Panc1 (cell line): Measurements from ENCODE around the gene GABRG3. TPM values are rescaled to one million over a fixed set of nuclear protein-coding genes. Genes with fewer than 3 reads are reported as not detected.

Experiments
- ATAC-seq: fragments of 200-7000 bp; cut with Tn5 transposase; 2 replicates; pipeline ENCODE4 v1.9.1; 2020; ENCODE audit warnings: mild to moderate bottlenecking, moderate library complexity
- BruUV-seq: library from RNA; stranded (reverse); fragments of 400-500 nt; replicated peaks from 2 replicates; lab custom pipeline; 2021; lab: Mats Ljungman, UMichigan
- CTCF ChIA-PET: fragments of 300-600 bp; sonication (Branson Sonifier 250); formaldehyde crosslinking; loops from one replicate; lab custom pipeline; 2022; ENCODE audit warnings: antibody characterized with exemption; lab: Charles Lee
- POLR2A ChIA-PET: fragments of 300-600 bp; sonication (Branson Sonifier 250); formaldehyde crosslinking; loops from one replicate; lab custom pipeline; 2022; ENCODE audit warnings: antibody characterized with exemption; lab: Charles Lee
- DNase-seq: peaks from one replicate; pipeline ENCODE4 v3.0.0-alpha.2; 2010; ENCODE audit warnings: low read depth, low spot score
- H3K27ac ChIP-seq: 2 replicates; pipeline ENCODE4 v1.5.1; 2011; ENCODE audit warnings: mild to moderate bottlenecking, low read length, inconsistent platforms
- H3K27me3 ChIP-seq: fragments of 200-500 bp; sonication (Bioruptor generic); 2 replicates; pipeline ENCODE4 v1.6.0; 2014; ENCODE audit warnings: low read length, inconsistent platforms; ENCODE audit not compliant: control insufficient read depth, insufficient read depth
- H3K36me3 ChIP-seq: fragments of 200-500 bp; sonication (Bioruptor generic); 2 replicates; pipeline ENCODE4 v1.5.1; 2014; ENCODE audit warnings: inconsistent platforms, mild to moderate bottlenecking, low read length, moderate library complexity; ENCODE audit not compliant: control insufficient read depth, insufficient read depth
- H3K4me1 ChIP-seq: 2 replicates; pipeline ENCODE4 v1.5.1; 2011; ENCODE audit warnings: inconsistent platforms, mild to moderate bottlenecking, low read length, moderate library complexity; ENCODE audit not compliant: control insufficient read depth, insufficient read depth
- H3K4me3 ChIP-seq, 2 experiments: 2 replicates each; pipeline ENCODE4 v1.5.1; 2011 to 2012; ENCODE audit warnings: low read depth in 2 of 2, low read length in 2 of 2, mild to moderate bottlenecking in 2 of 2, inconsistent platforms in 1 of 2, moderate library complexity in 1 of 2
- H3K9me3 ChIP-seq: fragments of 200-500 bp; sonication (Bioruptor generic); 2 replicates; pipeline ENCODE4 v1.5.1; 2014; ENCODE audit warnings: low read depth, mild to moderate bottlenecking, inconsistent platforms, low read length, moderate library complexity; ENCODE audit not compliant: control insufficient read depth, insufficient read depth
- POLR2AphosphoS5 ChIP-seq: IDR thresholded peaks from 2 replicates; pipeline ENCODE4 v1.6.1; 2012; ENCODE audit warnings: mild to moderate bottlenecking, low read depth, low read length, moderate library complexity
- REST ChIP-seq, 2 experiments: IDR thresholded peaks; 2 replicates each; pipeline ENCODE4 v1.6.1; 2011 to 2012; ENCODE audit warnings: low read depth in 2 of 2, control low read depth in 1 of 2, low read length in 1 of 2, mild to moderate bottlenecking in 1 of 2, moderate library complexity in 1 of 2; ENCODE audit not compliant: insufficient read depth in 1 of 2
- SIN3A ChIP-seq: IDR thresholded peaks from 2 replicates; pipeline ENCODE4 v1.6.1; 2012; ENCODE audit warnings: low read depth, mild to moderate bottlenecking, low read length, moderate library complexity, borderline replicate concordance; ENCODE audit not compliant: insufficient read depth
- TCF7L2 ChIP-seq: IDR thresholded peaks from 2 replicates; pipeline ENCODE4 v1.6.1; 2011; ENCODE audit warnings: mild to moderate bottlenecking, low read depth, low read length, inconsistent platforms
- in situ Hi-C: cut with HindIII; loops from 2 replicates; pipeline ENCODE4 v1.10.0; 2016; ENCODE audit warnings: low sequenced_read_pairs, low pct_unique_long_range_greater_than_20kb
- intact Hi-C: fragments of 100-400 bp; cut with micrococcal nuclease; formaldehyde crosslinking; loops from one replicate; pipeline ENCODE4 v1.10.0; 2022; ENCODE audit not compliant: unreplicated experiment
- total RNA-seq: library from RNA; stranded (reverse); gene quantifications from one replicate; pipeline ENCODE4 v1.2.1, GENCODE V29; 2021; ENCODE audit not compliant: unreplicated experiment
- TF ChIP-seq, protein P1 (sequence below): fragments of 450-650 bp; IDR thresholded peaks from 2 replicates; pipeline ENCODE4 v1.5.1; 2017; ENCODE audit warnings: mild to moderate bottlenecking

GABRG3 gene
- total RNA-seq, 1 experiment from 2014 or later, result not detected

DNA sequence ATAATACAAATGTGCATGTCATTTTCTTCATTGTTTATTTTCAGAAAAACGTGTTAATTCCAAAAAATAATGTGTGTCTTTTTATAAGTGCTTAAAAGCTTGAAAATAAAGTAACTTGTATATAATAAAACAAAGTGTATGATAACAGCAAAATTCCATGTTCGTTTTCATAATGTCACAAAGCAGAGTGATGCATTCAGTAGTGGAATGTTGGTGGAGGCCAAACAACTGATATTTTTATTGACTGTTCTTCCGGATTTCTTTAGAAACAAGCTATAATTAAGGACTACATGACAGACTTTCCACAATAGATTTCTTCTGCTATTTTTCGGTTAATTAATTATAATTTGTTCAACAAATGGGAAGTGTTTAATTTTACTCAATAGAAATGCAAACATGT lies 412.7 kb downstream of the GABRG3 start:
- Histone ChIP-seq H3K4me1 (no peaks in the 10 kb centered on the region), H3K27ac (no peak overlapping the region), H3K4me3 (no peak overlapping the region), H3K9me3 (0 out of 2 replicates have a peak, but pooled peaks cover 4% of the 10 kb centered on the region), H3K27me3 (no peaks in the 10 kb centered on the region), H3K36me3 (no peaks in the 10 kb centered on the region)
- no TSS peak for BruUV-seq
- ChIA-PET POLR2A (no interaction called here), CTCF (no interaction called here)
- in situ Hi-C loops, result no loop called here
- ATAC-seq, result no peak
- TF ChIP-seq, protein P1, sequence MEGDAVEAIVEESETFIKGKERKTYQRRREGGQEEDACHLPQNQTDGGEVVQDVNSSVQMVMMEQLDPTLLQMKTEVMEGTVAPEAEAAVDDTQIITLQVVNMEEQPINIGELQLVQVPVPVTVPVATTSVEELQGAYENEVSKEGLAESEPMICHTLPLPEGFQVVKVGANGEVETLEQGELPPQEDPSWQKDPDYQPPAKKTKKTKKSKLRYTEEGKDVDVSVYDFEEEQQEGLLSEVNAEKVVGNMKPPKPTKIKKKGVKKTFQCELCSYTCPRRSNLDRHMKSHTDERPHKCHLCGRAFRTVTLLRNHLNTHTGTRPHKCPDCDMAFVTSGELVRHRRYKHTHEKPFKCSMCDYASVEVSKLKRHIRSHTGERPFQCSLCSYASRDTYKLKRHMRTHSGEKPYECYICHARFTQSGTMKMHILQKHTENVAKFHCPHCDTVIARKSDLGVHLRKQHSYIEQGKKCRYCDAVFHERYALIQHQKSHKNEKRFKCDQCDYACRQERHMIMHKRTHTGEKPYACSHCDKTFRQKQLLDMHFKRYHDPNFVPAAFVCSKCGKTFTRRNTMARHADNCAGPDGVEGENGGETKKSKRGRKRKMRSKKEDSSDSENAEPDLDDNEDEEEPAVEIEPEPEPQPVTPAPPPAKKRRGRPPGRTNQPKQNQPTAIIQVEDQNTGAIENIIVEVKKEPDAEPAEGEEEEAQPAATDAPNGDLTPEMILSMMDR, result no peak
- TF ChIP-seq REST (IDR thresholded peaks at IDR 0.05; ENCODE audit: insufficient read depth in 1 of 2, low read depth in 2 of 2, low read length in 1 of 2) (no peak), POLR2AphosphoS5 (no peak), SIN3A (no peak), TCF7L2 (no peak)
- no peak for DNase-seq
- intact Hi-C loops, result no loop called here

GRCh38 chr15:27392163-27392562 lies 421.2 kb downstream of the GABRG3 start:
- CTCF ChIA-PET, result no interaction called here
- no peak for ATAC-seq

More at GRCh38 chr15:27392163-27392562, 421.2 kb downstream of the GABRG3 start:
- Histone ChIP-seq H3K9me3 (peaks cover 4% of the 10 kb centered on the region; the same call in 1 of the 2 replicates), H3K4me1 (no peaks in the 10 kb centered on the region), H3K27me3 (no peaks in the 10 kb centered on the region), H3K36me3 (no peaks in the 10 kb centered on the region), H3K27ac (no peak overlapping the region), H3K4me3 (no peak overlapping the region)
- intact Hi-C loops, result no loop called here
- POLR2A ChIA-PET, result no interaction called here
- no peak for DNase-seq
- no peak for TF ChIP-seq SIN3A
- TF ChIP-seq REST (IDR thresholded peaks at IDR 0.05; ENCODE audit: insufficient read depth in 1 of 2, low read depth in 2 of 2, low read length in 1 of 2), result no peak
- no peak for TF ChIP-seq POLR2AphosphoS5
- TF ChIP-seq TCF7L2, result no peak
- TF ChIP-seq, protein P1, result no peak
- BruUV-seq, result no TSS peak
- in situ Hi-C loops, result no loop called here
